Kidney tubule cell (primary cell): ENCODE data around the gene KRT28.
"Not testable (repeated sequence)": the region's sequence is repeated elsewhere in the genome, so short reads cannot be mapped to it uniquely, and the experiment has no call there.

ENCODE experiments used
- DNase-seq: peaks from one replicate; pipeline ENCODE4 v3.0.0-alpha.2; 2018; ENCODE audit warnings: low spot score

The KRT28 gene

DNA sequence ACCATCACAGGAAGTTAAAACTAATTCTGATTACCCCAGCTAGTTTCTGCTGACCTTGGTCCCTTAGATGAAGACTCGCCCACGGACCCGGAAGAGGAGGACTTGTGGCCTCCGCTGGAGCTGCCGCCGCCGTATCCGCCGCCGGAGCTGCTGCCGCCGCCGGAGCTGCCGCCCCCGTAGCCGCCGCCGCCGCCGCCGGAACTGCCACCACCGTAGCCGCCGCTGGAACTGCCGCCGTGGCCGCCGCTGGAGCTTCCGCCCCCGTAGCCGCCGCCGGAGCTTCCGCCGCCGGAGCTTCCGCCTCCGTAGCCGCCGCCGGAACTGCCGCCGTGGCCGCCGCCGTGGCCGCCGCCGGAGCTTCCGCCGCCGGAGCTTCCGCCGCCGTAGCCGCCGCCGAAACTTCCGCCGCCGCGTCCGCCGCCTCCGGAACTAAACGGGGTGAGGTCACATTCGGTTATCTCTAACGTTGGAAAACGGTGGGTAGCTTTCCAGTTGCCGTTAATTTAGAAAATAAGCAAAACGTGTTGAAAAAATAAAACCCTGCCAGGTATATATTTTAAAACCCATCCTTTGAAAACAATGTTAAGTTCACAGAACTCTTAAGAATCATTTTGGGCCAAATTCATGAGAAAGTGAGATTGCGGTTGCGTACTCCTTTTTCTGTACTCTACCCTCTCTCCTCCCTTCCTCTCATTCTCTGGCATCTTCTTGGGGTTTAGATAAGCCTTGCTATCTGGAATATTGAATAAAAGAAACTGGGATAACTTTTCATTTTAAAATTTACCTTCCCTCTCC is 19.2 kb upstream of the KRT28 start:
- peak; percentile 90 for DNase-seq

DNA sequence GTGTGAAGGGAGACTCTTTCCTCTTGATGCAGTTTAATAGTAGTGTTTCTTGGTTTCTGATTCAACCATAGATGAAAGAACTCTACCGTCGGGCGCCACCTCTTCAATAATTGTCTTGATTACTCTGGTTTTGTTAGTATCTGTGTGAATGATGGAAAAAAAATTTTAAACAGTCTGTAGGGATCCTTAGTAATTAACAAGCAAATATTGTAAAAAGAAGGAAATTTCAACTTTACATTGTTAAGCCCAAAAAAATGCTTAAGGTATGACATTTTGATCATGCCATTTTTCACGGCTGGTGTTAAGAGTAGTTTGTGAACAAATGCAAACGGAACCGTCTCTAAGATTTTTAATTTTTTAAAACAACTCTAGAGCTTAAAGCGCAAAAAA is 18.6 kb upstream of the KRT28 start:
- DNase-seq, result peak; percentile 2

DNA sequence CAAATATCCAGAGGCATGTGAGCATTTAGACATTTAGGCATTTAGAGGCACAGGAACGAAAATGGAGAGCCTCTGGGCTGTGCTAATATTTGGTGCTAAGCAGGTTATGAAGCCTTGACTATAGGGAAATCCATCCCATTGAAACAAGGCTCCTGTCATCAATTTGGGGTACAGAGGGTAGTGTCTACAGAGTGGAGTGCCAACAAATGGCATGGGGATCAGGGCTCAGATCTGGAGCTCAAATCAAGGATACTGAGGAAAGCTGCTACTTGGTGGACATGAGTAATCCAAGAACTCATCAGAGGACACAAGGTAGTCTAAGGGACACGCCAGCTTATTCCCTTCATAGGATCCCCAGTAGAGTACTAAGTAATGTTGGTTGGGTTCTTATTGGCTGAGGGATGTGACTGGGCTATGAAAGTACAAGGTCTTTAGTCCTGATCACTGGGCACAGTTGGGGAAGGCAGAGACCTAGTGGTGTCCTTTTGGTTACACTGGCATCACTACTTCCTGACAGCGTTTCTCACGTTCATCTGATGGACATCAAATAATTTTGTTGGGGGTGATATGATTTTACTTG is 17.4 kb upstream of the KRT28 start:
- DNase-seq, result no peak

DNA sequence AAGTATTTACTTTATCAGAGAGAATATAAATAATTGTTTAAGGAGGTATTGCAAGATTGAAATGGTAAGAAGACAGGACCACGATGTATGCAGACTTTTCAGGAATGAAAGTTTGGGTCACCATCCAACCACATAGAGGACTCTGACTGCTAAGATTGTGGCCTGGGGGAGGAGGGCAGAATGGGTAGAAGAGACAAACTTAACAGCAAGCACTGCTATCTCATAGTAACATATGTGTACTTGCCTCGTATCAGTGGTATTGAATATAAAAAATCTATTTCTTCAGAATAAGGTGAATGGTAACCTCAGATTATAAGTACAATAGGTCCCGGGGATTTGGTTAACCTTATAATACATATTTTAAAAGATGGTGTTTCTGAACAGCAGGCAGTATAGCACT is 16.8 kb upstream of the KRT28 start:
- no peak for DNase-seq

GRCh38 chr17:40815381-40815780 is 15.6 kb upstream of the KRT28 start:
- no peak for DNase-seq

- DNase-seq, result not testable (repeated sequence)
These were observed 14.9 kb upstream of the KRT28 start for GRCh38 chr17:40814657-40815056.

DNA sequence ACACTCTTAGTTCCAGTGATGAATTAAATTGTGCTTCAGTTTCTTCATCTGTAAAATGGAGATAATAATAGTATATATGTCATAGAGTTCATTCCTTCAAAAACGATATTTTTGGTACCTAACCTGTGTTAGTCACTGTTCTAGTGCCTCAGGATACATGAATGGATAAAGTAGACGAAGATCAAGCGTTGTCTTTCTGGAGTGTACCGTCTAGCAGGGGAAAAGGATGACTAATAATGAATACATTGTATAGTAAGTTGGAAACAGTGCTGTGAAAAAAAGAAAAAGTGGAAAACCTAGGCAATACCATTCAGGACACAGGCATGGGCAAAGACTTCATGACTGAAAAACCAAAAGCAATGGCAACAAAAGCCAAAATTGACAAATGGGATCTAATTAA is 14.0 kb upstream of the KRT28 start:
- DNase-seq, result no peak

DNA sequence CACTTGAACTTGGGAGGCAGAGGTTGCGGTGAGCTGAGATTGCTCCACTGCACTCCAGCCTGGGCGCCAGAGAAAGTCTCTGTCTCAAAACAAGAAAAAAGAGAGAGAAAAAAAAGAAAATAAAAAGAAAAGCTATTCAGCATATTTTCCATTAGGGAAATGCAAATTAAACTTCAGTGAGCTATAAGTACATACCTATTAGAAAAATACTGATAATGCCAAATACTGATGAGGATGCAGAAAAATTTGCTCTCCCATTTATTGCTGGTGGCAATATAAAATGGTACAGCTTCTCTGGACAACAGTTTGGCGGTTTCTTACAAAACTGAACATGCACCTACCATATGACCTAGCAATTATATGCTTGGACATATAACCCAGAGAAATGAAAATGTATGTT is 12.9 kb upstream of the KRT28 start:
- no peak for DNase-seq

- DNase-seq, result peak; percentile 74
These were observed 10.7 kb upstream of the KRT28 start for GRCh38 chr17:40810494-40810893.

DNA sequence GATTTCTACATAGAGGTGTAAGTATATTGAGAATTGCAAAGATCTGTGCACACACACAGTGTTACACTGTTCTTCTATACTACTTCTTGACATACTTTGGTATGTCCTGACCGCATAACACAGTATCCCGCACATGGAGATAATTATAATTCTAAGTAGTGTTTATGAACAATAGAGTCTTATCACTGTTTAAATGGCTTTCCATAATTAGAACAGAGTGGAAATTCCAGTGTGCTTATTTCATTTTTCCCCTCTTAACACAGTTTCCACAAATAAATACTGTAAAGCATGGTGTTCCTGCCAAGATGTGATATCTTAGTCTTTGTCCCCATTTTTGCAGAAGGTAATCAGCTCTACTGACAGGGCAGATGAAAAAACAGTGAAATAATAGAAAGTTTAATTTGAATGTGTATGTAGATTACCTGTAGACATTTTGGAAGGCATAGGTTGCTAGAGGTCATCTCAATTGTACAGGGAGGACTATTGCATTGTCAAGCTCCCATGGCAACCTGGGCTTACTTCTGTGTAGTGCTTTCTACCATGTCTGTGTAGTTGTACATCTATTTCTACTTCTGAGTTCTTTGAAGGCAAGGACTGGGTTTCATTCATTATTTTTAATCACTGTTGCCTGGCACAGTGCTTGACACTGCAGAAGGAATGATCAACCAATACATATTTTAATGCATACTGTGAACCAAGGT is 10.1 kb upstream of the KRT28 start:
- no peak for DNase-seq

- no peak for DNase-seq
These were observed 6.4 kb upstream of the KRT28 start for GRCh38 chr17:40806131-40806530.

- DNase-seq, result peak; percentile 83
These were observed 3.9 kb upstream of the KRT28 start for GRCh38 chr17:40803617-40804082.

DNA sequence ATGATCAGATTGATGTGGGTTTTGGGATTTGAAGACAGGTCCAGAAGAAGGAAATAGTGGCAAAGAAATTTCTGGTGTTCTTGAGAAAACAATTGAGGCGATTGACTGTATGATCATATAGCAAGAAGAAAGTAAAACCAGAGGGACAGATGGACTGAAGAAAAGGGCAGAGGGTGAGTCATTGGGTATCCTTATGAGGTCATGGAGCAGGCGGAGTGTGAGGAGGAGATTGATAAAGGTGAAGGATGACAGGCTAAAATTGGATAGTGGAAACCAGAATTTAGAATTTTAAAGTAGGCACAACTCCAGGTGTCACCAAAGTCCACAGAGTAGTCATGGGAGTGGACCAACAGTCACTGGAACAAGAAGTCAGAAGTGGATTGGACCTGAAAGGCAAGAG is 1.4 kb upstream of the KRT28 start:
- DNase-seq, result no peak

DNA sequence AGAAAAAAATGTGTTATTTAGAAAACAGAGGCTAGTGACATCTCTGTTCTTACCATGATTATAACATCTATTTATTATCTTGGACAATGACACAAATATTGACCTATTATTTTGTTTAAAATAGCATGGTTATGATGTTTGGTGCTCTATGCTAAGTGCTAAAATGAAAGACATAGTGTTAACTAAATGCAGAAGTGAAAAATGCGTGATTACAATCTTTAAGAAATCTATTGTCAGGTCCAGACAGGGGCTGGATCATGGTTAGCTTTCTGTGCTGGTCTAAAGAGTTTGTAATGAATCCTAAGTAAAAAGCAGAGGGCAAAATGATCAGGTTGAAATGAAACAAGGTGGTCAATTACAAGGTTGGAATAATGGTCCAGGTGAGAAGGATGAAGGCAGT is 622 bp upstream of the KRT28 start:
- no peak for DNase-seq

DNA sequence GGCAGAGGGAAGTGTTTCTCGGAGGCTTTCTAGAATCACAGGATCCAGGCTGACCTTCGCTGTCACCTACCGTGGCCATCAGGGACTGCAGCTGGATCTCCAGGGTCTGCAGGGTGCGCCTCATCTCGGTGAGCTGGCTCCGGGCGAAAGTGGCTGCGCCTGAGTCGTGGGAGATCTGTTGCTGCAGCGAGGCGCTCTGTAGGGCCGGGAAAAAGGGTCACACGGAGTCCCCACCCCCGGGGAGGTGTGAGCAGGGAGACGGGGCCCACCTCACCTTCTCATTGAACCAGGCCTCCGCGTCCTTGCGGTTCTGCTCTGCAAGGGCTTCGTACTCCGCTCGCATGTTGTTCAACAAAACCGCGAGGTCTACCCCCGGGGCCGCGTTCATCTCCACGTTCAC is 2.9 kb downstream of the KRT28 start:
- no peak for DNase-seq

- DNase-seq, result no peak
These were observed 4.6 kb downstream of the KRT28 start for GRCh38 chr17:40795019-40795667.

DNA sequence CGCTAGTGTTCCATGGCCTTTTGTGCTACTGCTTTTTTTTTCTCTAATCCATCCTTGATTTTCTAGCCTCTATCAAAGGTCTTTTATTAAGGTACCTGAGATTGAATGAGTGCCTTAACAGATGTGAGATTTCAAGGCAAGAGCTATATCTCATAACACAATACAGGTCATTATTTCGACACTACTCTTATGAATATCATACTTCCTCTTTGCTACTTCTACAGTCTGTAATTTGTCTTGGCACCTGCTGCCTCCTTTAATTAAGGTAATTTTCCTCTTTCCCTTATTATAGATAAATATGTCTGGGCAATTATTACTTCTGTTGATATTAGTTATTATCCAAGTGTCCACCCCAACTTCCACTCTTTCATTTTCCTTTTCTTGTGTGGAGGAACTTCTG is 5.3 kb downstream of the KRT28 start:
- DNase-seq, result no peak

- no peak for DNase-seq
These were observed 5.9 kb downstream of the KRT28 start for GRCh38 chr17:40793832-40794231.

DNA sequence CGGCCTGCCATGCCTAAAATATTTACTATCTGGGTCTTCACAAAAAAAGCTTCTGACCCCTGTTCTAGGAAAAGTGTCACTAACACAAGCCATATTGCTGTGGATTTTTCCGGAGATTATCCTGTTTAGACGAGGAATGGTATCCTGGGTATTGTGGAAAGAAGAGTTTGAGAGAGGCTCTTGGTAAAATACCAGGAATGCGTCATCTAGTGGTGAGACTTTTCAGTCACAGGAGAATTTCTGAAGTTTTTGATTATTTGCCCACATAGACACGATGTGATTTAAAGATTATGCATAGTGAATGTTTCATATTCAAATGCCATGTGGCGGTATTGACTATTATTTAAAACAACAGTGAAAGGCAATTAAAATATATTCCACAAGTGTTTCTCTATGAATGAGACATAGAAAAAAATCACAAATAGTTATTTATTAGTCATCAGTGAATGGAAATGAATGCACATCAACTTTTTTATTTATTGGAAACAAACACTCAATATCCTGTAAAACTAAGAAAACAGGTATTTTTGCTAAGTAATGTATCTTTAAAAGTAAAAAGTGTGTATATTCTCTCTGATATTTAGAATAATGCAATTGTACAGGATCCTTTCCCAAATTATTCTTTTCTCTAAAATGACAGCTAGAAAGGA is 7.8 kb downstream of the KRT28 start:
- peak; percentile 56 for DNase-seq

GRCh38 chr17:40791111-40791510 is 8.6 kb downstream of the KRT28 start:
- DNase-seq, result no peak

GRCh38 chr17:40782450-40782849 is 17.3 kb downstream of the KRT28 start, which contains the start of gene KRT27:
TSS of gene KRT27 (minus strand) at chr17:40782550. CDS start at chr17:40782493, 57 bp downstream.
- DNase-seq, result no peak
